PC-9 (cell line): ENCODE measurements around the gene RPS23.

ENCODE experiments used
- CTCF ChIP-seq: fragments of 200-600 bp; sonication (generic); conservative IDR thresholded peaks from 2 replicates; pipeline ENCODE4 v1.6.1; 2017; ENCODE audit warnings: mixed run types, antibody characterized with exemption, mild to moderate bottlenecking, moderate library complexity
- EZH2 ChIP-seq: fragments of 200-600 bp; sonication (generic); IDR thresholded peaks from 2 replicates; pipeline ENCODE4 v1.8.0; 2017; ENCODE audit warnings: antibody characterized with exemption, low read depth

- TF ChIP-seq CTCF (no peak), EZH2 (no peak)
Measured at GRCh38 chr5:82327941-82328340, 49.8 kb upstream of the RPS23 start.
